HG03175 (cell line): ENCODE data around the gene GAREM2.

ENCODE experiments used
- ATAC-seq: cut with Tn5 transposase; IDR thresholded peaks from one replicate; pipeline ENCODE4 v1.9.1; 2021; ENCODE audit warnings: mild to moderate bottlenecking, moderate library complexity; ENCODE audit not compliant: unreplicated experiment

The GAREM2 gene

DNA sequence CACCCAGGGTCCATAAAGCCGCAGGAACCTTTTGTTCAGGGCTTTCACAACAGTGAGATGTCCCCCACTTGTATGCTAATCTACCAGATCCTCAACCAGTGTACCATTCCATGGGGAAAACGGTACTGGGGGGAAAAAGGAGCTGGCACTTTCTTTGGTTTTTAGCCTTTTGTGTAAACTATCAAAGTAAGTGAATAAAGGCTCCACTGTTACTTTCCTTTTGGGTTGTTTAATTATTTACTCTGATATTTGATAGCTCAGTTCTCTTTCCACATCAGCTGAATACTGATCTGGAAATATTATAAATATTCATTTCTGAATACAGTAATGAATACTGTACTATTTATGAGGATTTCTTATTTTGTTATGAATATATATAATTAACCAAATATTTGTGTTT, 51.2 kb downstream of the GAREM2 start:
- ATAC-seq = no peak

GRCh38 chr2:26229595-26229994, 56.7 kb downstream of the GAREM2 start:
- no peak for ATAC-seq

- ATAC-seq = no peak
Measured at GRCh38 chr2:26230806-26231205, 57.9 kb downstream of the GAREM2 start.

DNA sequence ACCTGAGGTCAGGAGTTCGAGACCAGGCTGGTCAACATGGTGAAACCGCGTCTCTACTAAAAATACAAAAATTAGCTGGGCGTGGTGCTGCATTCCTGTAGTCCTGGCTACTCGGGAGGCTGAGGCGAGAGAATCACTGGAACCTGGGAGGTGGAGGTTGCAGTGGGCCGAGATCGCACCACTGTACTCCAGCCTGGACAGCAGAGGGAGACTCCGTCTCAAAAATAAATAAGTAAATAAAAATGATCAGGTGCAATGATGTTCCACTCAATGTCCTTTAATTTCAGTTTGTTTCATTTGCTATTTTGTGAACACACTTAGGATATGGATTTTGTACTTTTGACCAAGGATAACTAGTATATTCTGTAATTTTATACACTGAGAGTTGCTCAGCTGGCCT, 62.2 kb downstream of the GAREM2 start:
- no peak for ATAC-seq

DNA sequence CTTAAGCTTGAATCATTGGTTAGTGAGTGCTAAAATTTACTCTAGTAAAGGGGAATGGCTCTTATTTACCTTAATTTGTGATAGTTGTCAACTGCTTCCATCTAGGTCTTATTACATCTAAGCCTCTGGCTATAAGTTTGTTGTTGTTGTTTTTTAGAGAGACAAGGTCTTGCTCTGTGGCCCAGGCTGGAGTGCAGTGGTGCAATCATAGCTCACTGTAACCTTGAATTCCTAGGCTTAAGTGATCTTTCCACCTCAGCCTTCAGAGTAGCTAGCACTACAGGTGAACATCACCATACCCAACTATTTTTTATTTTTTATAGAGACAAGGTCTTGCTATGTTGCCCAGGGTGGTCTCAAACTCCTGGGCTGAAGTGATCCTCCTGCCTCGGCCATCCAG, 65.0 kb downstream of the GAREM2 start:
- no peak for ATAC-seq

- no peak for ATAC-seq
Measured at GRCh38 chr2:26238311-26238958, 65.5 kb downstream of the GAREM2 start.
